ENCODE measurements around the gene NLRP3. TPM values are rescaled to one million over a fixed set of nuclear protein-coding genes. Genes with fewer than 3 reads are reported as not detected.

NLRP3 gene
- total RNA-seq, 1 experiment from 2014 or later: not detected

DNA sequence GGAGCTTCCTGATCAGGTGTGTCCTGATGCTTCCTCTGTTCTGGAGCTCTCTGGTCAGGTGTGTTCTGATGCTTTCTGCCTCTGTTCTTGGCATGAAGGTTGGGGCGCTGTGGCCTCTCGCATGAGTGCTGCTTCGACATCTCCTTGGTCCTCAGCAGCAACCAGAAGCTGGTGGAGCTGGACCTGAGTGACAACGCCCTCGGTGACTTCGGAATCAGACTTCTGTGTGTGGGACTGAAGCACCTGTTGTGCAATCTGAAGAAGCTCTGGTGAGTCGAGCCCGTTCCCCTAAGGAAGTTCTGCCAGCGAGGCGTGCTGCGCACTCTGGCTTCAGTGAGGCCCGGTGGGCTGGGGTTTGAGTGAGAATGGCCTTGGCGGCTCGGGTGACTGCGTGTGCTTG lies 18.0 kb downstream of the NLRP3 start:
- no TSS peak for BruUV-seq (replicated peaks)
- ChIA-PET CTCF (no interaction called here), POLR2A (no interaction called here), RAD21 (ENCODE audit: low non-redundant PET in 1 of 2, low total read pairs in 2 of 2, uncharacterized antibody in 2 of 2, unreplicated experiment in 2 of 2) (no interaction called here)
- no peak overlapping the region for H3K4me2 ChIP-seq (ENCODE audit: low read length)
- H3K27me3 ChIP-seq (ENCODE audit: insufficient read depth, low read length): peaks cover 32% of the 10 kb centered on the region; the same call in 1 of the 2 replicates
- no peak overlapping the region for H3K27ac ChIP-seq (ENCODE audit: low read depth, low read length)
- no peaks in the 10 kb centered on the region for H3K9me3 ChIP-seq (ENCODE audit: control insufficient read depth in 1 of 2, insufficient read depth in 1 of 2, low read depth in 1 of 2, low read length in 2 of 2)
- no peak overlapping the region for H2AFZ ChIP-seq (ENCODE audit: low read depth, low read length, poor library complexity, severe bottlenecking)
- H4K20me1 ChIP-seq (ENCODE audit: insufficient read depth): no peaks in the 10 kb centered on the region
- H3K36me3 ChIP-seq (ENCODE audit: control insufficient read depth in 1 of 2, insufficient read depth in 2 of 2, low read length in 2 of 2): no peaks in the 10 kb centered on the region
- intact Hi-C loops (cut with micrococcal nuclease): no loop called here
- ATAC-seq: no peak
- H3K9ac ChIP-seq (ENCODE audit: low read length): no peak overlapping the region
- H3K79me2 ChIP-seq (ENCODE audit: insufficient read depth, low read length): no peaks in the 10 kb centered on the region
- DNase-seq (ENCODE audit: low read depth, low spot score): no peak
- no peak for TF ChIP-seq CEBPB (IDR thresholded peaks at IDR 0.05; ENCODE audit: low read depth)
- no peaks in the 10 kb centered on the region for H3K4me1 ChIP-seq (ENCODE audit: control insufficient read depth in 1 of 2, insufficient read depth in 2 of 2, low read length in 2 of 2)
- H3K9me2 ChIP-seq (ENCODE audit: insufficient read depth): no peaks in the 10 kb centered on the region
- no peak overlapping the region for H3K4me3 ChIP-seq (replicated peaks in 1 of 2; ENCODE audit: low read depth in 1 of 2, low read length in 2 of 2)

DNA sequence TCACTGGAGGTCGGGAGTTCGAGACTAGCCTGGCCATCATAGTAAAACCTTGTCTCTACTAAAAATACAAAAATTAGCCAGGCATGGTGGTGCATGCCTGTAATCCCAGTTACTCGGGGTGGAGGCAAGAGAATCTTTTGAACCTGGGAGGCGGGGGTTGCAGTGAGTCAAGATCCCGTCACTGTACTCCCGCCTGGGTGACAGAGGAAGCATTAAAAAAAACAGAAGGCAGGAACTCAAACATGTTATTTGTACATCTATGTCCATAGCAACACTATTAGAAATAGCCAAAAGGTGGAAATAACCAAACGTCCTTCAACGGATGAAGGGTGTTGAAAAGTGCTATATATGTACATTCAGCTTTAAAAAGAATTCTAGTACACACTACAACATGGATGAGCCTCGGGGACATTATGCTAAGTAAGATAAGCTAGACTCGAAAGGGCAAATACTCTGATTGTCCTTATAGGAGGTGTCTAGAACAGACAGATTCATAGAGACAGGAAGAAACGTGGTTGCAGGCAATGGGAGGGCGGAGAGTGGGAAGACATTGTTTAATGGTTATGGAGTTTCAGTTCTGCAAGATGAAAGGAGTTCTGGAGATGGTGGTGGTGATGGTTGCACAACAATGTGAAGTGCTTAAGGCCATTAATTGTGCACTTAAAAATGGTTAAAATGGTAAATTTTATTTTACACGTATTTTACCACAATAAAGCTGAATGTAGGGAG lies 19.2 kb downstream of the NLRP3 start:
- Histone ChIP-seq H3K36me3 (ENCODE audit: control insufficient read depth in 1 of 2, insufficient read depth in 2 of 2, low read length in 2 of 2) (no peaks in the 10 kb centered on the region), H3K9ac (ENCODE audit: low read length) (no peak overlapping the region), H3K79me2 (ENCODE audit: insufficient read depth, low read length) (no peaks in the 10 kb centered on the region), H3K4me1 (ENCODE audit: control insufficient read depth in 1 of 2, insufficient read depth in 2 of 2, low read length in 2 of 2) (no peaks in the 10 kb centered on the region), H3K27ac (ENCODE audit: low read depth, low read length) (no peak overlapping the region), H3K27me3 (ENCODE audit: insufficient read depth, low read length) (peaks cover 30% of the 10 kb centered on the region; the same call in 1 of the 2 replicates), H2AFZ (ENCODE audit: low read depth, low read length, poor library complexity, severe bottlenecking) (no peak overlapping the region), H3K4me2 (ENCODE audit: low read length) (no peak overlapping the region), H4K20me1 (ENCODE audit: insufficient read depth) (no peaks in the 10 kb centered on the region), H3K4me3 (replicated peaks in 1 of 2; ENCODE audit: low read depth in 1 of 2, low read length in 2 of 2) (no peak overlapping the region), H3K9me2 (ENCODE audit: insufficient read depth) (no peaks in the 10 kb centered on the region), H3K9me3 (ENCODE audit: control insufficient read depth in 1 of 2, insufficient read depth in 1 of 2, low read depth in 1 of 2, low read length in 2 of 2) (no peaks in the 10 kb centered on the region)
- ChIA-PET CTCF (no interaction called here), RAD21 (ENCODE audit: low non-redundant PET in 1 of 2, low total read pairs in 2 of 2, uncharacterized antibody in 2 of 2, unreplicated experiment in 2 of 2) (no interaction called here), POLR2A (no interaction called here)
- no peak for TF ChIP-seq EZH2 (IDR thresholded peaks at IDR 0.05)
- no peak for TF ChIP-seq POLR2A (IDR thresholded peaks at IDR 0.05; ENCODE audit: borderline replicate concordance, extremely low read depth, insufficient read depth, insufficient read length)
- ATAC-seq (no peak), DNase-seq (ENCODE audit: low read depth, low spot score) (no peak)
- BruUV-seq (replicated peaks): no TSS peak
- intact Hi-C loops (cut with micrococcal nuclease): no loop called here

Data from HCT116 (cell line).